Gastrocnemius medialis (tissue), 4 donors: ENCODE data around the gene TOR2A. TPM values are rescaled to one million over a fixed set of nuclear protein-coding genes. Genes with fewer than 3 reads are reported as not detected.

Experiments
- ATAC-seq, 2 donors: fragments of 150-250 bp; one replicate each; pipeline ENCODE4 v1.9.1; 2016
- DNase-seq, 2 donors: peaks; one replicate each; pipeline ENCODE4 v3.0.0-alpha.2; 2019
- H3K27ac ChIP-seq, 4 donors: fragments of 200-600 bp; sonication (generic); 1 replicate in 1 of 4; 2 replicates in 3 of 4; pipeline ENCODE4 v1.5.1; 2016 to 2018; ENCODE audit warnings: mild to moderate bottlenecking in 2 of 4, moderate library complexity in 1 of 4
- H3K27me3 ChIP-seq, 3 donors: fragments of 200-600 bp; sonication (generic) in 2 of 3; 1 replicate in 1 of 3; 2 replicates in 2 of 3; pipeline versions ENCODE4 v1.5.1 to v1.6.0; 2016 to 2019; ENCODE audit warnings: mild to moderate bottlenecking in 1 of 3, moderate library complexity in 1 of 3
- H3K36me3 ChIP-seq, 2 donors: fragments of 200-600 bp; sonication (generic) in 1 of 2; one replicate each; pipeline ENCODE4 v1.5.1; 2017 to 2018
- H3K4me1 ChIP-seq, 2 donors: fragments of 200-600 bp; sonication (generic) in 1 of 2; one replicate each; pipeline ENCODE4 v1.5.1; 2016 to 2017; ENCODE audit warnings: mild to moderate bottlenecking in 2 of 2
- H3K4me3 ChIP-seq, 4 donors: fragments of 200-600 bp; sonication (generic) in 3 of 4; 1 replicate in 1 of 4; 2 replicates in 3 of 4; pipeline ENCODE4 v1.5.1; 2016 to 2019; ENCODE audit warnings: mild to moderate bottlenecking in 2 of 4
- H3K9me3 ChIP-seq, 3 donors: fragments of 200-600 bp; sonication (generic) in 2 of 3; 1 replicate in 1 of 3; 2 replicates in 2 of 3; pipeline ENCODE4 v1.5.1; 2016 to 2019
- CTCF ChIP-seq, 5 experiments: fragments of 450-650 bp in 3 of 5; fragments of 200-600 bp in 2 of 5; sonication (generic) in 2 of 5; IDR thresholded peaks in 4 of 5; conservative IDR thresholded peaks in 1 of 5; 1 replicate in 4 of 5; 2 replicates in 1 of 5; pipeline ENCODE4 v1.5.1; 2016 to 2019; ENCODE audit warnings: antibody characterized with exemption in 5 of 5, mild to moderate bottlenecking in 3 of 5, moderate library complexity in 3 of 5
- POLR2A ChIP-seq, 2 donors: fragments of 450-650 bp; IDR thresholded peaks; one replicate each; pipeline ENCODE4 v1.6.1; 2017; ENCODE audit warnings: antibody characterized with exemption in 2 of 2, mild to moderate bottlenecking in 2 of 2, moderate library complexity in 2 of 2
- in situ Hi-C, 4 donors: fragments of 200-750 bp; cut with MboI; loops; one replicate each; pipeline versions ENCODE4 v1.15.0 to v1.8.0; 2017; ENCODE audit warnings: low sequenced_read_pairs in 4 of 4
- intact Hi-C: fragments of 100-400 bp; cut with DNase I; formaldehyde crosslinking; loops from one replicate; pipeline ENCODE4 v1.15.1; 2023; ENCODE audit warnings: low total_unique reads
- total RNA-seq, 4 donors: library from RNA; depleted of rRNA; stranded (reverse); fragments of >200 nt; gene quantifications; one replicate each; pipeline versions ENCODE4 v1.1.0 to v1.2.3, GENCODE V29; 2016

Gene TOR2A
- total RNA-seq, 4 donors from 2014 or later, result 3.2 to 10.6 (median 9.6) TPM

GRCh38 chr9:127749090-127749787 lies 14.1 kb upstream of the TOR2A start:
- Histone ChIP-seq H3K9me3 (no peaks in the 10 kb centered on the region), H3K27ac (no peak overlapping the region), H3K36me3 (no peaks in the 10 kb centered on the region), H3K4me3 (no peak overlapping the region), H3K4me1 (peaks cover 0 to 2% of the 10 kb centered on the region in 2 donors), H3K27me3 (peaks cover 7 to 15% (median 7%) of the 10 kb centered on the region in 3 donors)
- TF ChIP-seq POLR2A (IDR thresholded peaks at IDR 0.05) (no peak), CTCF (IDR thresholded peaks at IDR 0.05 in 4 of 5, conservative IDR thresholded peaks at IDR 0.05 in 1 of 5) (no peak)
- ATAC-seq (peak in 1 of 2 donors; percentile 14), DNase-seq (no peak)
- in situ Hi-C loops (no loop called here), intact Hi-C loops (no loop called here)

GRCh38 chr9:127746959-127747569 lies 12.0 kb upstream of the TOR2A start:
- ATAC-seq (no peak), DNase-seq (no peak)
- Histone ChIP-seq H3K27me3 (no peaks in the 10 kb centered on the region), H3K36me3 (no peaks in the 10 kb centered on the region), H3K9me3 (no peaks in the 10 kb centered on the region), H3K4me1 (no peaks in the 10 kb centered on the region), H3K4me3 (no peak overlapping the region), H3K27ac (no peak overlapping the region)
- TF ChIP-seq POLR2A (IDR thresholded peaks at IDR 0.05) (no peak), CTCF (IDR thresholded peaks at IDR 0.05 in 4 of 5, conservative IDR thresholded peaks at IDR 0.05 in 1 of 5) (no peak)
- intact Hi-C loops (no loop called here), in situ Hi-C loops (no loop called here)

GRCh38 chr9:127744398-127745110 lies 9.5 kb upstream of the TOR2A start:
- Histone ChIP-seq H3K27me3 (no peaks in the 10 kb centered on the region), H3K27ac (no peak overlapping the region)
- ATAC-seq, result no peak

GRCh38 chr9:127742435-127743088 lies 7.5 kb upstream of the TOR2A start:
- peak overlapping the region; percentile 13 to 90 (median 87) for H3K27ac ChIP-seq
- H3K36me3 ChIP-seq, result no peaks in the 10 kb centered on the region
- peak overlapping the region in 2 of 4 donors; percentile 10 to 26 for H3K4me3 ChIP-seq
- TF ChIP-seq CTCF (IDR thresholded peaks at IDR 0.05 in 4 of 5, conservative IDR thresholded peaks at IDR 0.05 in 1 of 5) (no peak), POLR2A (IDR thresholded peaks at IDR 0.05) (peak in 1 of 2 donors; percentile 11)
- intact Hi-C loops (no loop called here), in situ Hi-C loops (no loop called here)
- DNase-seq (peak; percentile 35 to 64), ATAC-seq (peak; percentile 8 to 13)
- peaks cover 11 to 18% of the 10 kb centered on the region in 2 donors for H3K4me1 ChIP-seq
- no peaks in the 10 kb centered on the region for H3K27me3 ChIP-seq
- H3K9me3 ChIP-seq, result no peaks in the 10 kb centered on the region

More at GRCh38 chr9:127744398-127745110, 9.5 kb upstream of the TOR2A start:
- H3K4me3 ChIP-seq, result no peak overlapping the region
- intact Hi-C loops, result no loop called here
- H3K4me1 ChIP-seq, result peaks cover 11 to 18% of the 10 kb centered on the region in 2 donors
- in situ Hi-C loops, result no loop called here
- DNase-seq, result no peak
- TF ChIP-seq POLR2A (IDR thresholded peaks at IDR 0.05) (no peak), CTCF (IDR thresholded peaks at IDR 0.05 in 4 of 5, conservative IDR thresholded peaks at IDR 0.05 in 1 of 5) (no peak)
- no peaks in the 10 kb centered on the region for H3K36me3 ChIP-seq
- no peaks in the 10 kb centered on the region for H3K9me3 ChIP-seq
